ENCODE data around the gene TNFSF12.

TNFSF12 gene

GRCh38 chr17:7508846-7509245 lies 40.0 kb upstream of the TNFSF12 start:
- TF ChIP-seq OSR1 (CRISPR knock-in tag; IDR thresholded peaks at IDR 0.05): no peak
- no peak for TF ChIP-seq ZFP30 (CRISPR knock-in tag; IDR thresholded peaks at IDR 0.05)
- TF ChIP-seq ZNF8 (CRISPR knock-in tag; IDR thresholded peaks at IDR 0.05): no peak
- TF ChIP-seq TOX (CRISPR knock-in tag; IDR thresholded peaks at IDR 0.05; ENCODE audit: borderline replicate concordance): no peak
- TF ChIP-seq POU6F1 (CRISPR knock-in tag; IDR thresholded peaks at IDR 0.05; ENCODE audit: borderline replicate concordance, low read depth): no peak
- no peak for TF ChIP-seq GLIS3 (CRISPR knock-in tag; IDR thresholded peaks at IDR 0.05)
- no peak for TF ChIP-seq CREB5 (CRISPR knock-in tag; IDR thresholded peaks at IDR 0.05; ENCODE audit: low read depth)
- ATAC-seq: no peak

DNA sequence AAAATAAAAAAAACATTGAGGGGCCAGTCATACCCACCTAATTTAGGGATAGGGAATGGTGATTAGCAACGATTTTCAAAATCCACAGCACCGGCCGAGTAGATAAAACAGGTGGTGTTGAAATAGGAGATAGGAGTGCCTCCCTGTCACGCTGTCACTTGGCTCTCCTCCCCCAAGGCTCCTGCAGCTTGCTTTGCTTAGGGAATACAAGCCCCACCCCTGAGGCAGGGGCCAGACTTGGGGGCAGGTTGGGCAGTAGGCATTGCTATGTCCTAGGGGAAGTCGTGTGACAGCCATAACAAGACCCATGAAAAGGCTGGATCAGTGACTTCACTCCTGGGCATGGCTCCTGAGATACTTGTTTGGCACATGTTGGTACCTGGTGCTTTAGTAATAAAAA lies 38.9 kb upstream of the TNFSF12 start:
- TF ChIP-seq OSR1 (CRISPR knock-in tag; IDR thresholded peaks at IDR 0.05) (no peak), ISL1 (CRISPR knock-in tag; IDR thresholded peaks at IDR 0.05) (no peak), ARNTL (CRISPR knock-in tag; IDR thresholded peaks at IDR 0.05; ENCODE audit: borderline replicate concordance, low read depth) (no peak), ZC3H10 (CRISPR knock-in tag; IDR thresholded peaks at IDR 0.05) (no peak), TCF4 (CRISPR knock-in tag; IDR thresholded peaks at IDR 0.05; ENCODE audit: borderline replicate concordance) (no peak), TOX (CRISPR knock-in tag; IDR thresholded peaks at IDR 0.05; ENCODE audit: borderline replicate concordance) (no peak), BACH2 (CRISPR knock-in tag; IDR thresholded peaks at IDR 0.05; ENCODE audit: borderline replicate concordance) (no peak), TSHZ2 (CRISPR knock-in tag; IDR thresholded peaks at IDR 0.05) (no peak), ZFP3 (CRISPR knock-in tag; IDR thresholded peaks at IDR 0.05) (no peak), ZNF8 (CRISPR knock-in tag; IDR thresholded peaks at IDR 0.05) (no peak), ZNF565 (CRISPR knock-in tag; conservative IDR thresholded peaks at IDR 0.05; ENCODE audit: low read depth) (no peak), RARB (CRISPR knock-in tag; IDR thresholded peaks at IDR 0.05) (no peak)
- no peak for ATAC-seq

DNA sequence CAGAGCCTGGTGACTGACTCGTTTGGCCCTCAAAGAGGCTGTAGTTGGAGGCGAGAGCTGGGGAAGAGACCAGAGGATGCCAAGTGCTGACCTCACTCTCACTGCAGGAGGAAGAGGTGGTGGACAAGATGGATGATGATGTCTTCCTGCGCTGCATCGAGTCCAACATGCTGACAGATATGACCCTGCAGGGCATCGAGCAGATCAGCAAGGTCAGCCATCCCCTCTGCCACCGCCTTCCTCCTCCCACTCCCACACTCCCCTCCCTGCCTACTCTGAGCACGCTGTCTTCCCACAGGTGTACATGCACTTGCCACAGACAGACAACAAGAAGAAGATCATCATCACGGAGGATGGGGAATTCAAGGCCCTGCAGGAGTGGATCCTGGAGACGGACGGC lies 37.8 kb upstream of the TNFSF12 start:
- TF ChIP-seq RARB (CRISPR knock-in tag; IDR thresholded peaks at IDR 0.05) (no peak), ZFP30 (CRISPR knock-in tag; IDR thresholded peaks at IDR 0.05) (no peak), ZFP3 (CRISPR knock-in tag; IDR thresholded peaks at IDR 0.05) (no peak), CREB5 (CRISPR knock-in tag; IDR thresholded peaks at IDR 0.05; ENCODE audit: low read depth) (no peak), GLIS3 (CRISPR knock-in tag; IDR thresholded peaks at IDR 0.05) (no peak), PPARA (CRISPR knock-in tag; IDR thresholded peaks at IDR 0.05; ENCODE audit: borderline replicate concordance) (no peak)
- no peak; the same call in 2 of the 3 replicates for ATAC-seq

DNA sequence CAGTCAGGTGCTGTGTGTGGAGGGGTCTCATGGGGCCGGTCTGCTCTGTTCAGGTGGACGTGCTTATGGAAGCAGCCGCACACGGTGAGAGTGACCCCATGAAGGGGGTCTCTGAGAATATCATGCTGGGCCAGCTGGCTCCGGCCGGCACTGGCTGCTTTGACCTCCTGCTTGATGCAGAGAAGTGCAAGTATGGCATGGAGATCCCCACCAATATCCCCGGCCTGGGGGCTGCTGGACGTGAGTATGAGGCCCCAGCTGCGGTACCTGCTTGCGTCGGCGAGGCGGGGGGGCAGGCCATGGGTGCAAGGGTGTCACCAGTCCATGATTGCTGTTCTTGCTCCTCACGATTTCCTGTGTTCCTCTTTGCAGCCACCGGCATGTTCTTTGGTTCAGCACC lies 36.8 kb upstream of the TNFSF12 start:
- no peak for TF ChIP-seq CSDC2 (CRISPR knock-in tag; IDR thresholded peaks at IDR 0.05)
- no peak for TF ChIP-seq RARB (CRISPR knock-in tag; IDR thresholded peaks at IDR 0.05)
- no peak for TF ChIP-seq ZFP30 (CRISPR knock-in tag; IDR thresholded peaks at IDR 0.05)
- no peak for TF ChIP-seq ZNF565 (CRISPR knock-in tag; conservative IDR thresholded peaks at IDR 0.05; ENCODE audit: low read depth)
- TF ChIP-seq TCF4 (CRISPR knock-in tag; IDR thresholded peaks at IDR 0.05; ENCODE audit: borderline replicate concordance): no peak
- TF ChIP-seq ZNF70 (CRISPR knock-in tag; IDR thresholded peaks at IDR 0.05): no peak
- TF ChIP-seq ESRRG (CRISPR knock-in tag; IDR thresholded peaks at IDR 0.05): no peak
- no peak for TF ChIP-seq OSR1 (CRISPR knock-in tag; IDR thresholded peaks at IDR 0.05)
- no peak for TF ChIP-seq PATZ1 (CRISPR knock-in tag; IDR thresholded peaks at IDR 0.05; ENCODE audit: borderline replicate concordance)
- no peak for TF ChIP-seq ZFP3 (CRISPR knock-in tag; IDR thresholded peaks at IDR 0.05)
- no peak for TF ChIP-seq SNAI2 (CRISPR knock-in tag; IDR thresholded peaks at IDR 0.05)
- ATAC-seq: no peak
